B cell (primary cell): Measurements from ENCODE around the gene RNF26. TPM values are rescaled to one million over a fixed set of nuclear protein-coding genes. Genes with fewer than 3 reads are reported as not detected.

Experiments used
- ATAC-seq: fragments of 200-7000 bp; cut with Tn5 transposase; one replicate; pipeline ENCODE4 v1.10.0; 2021; ENCODE audit warnings: low read depth, mild to moderate bottlenecking, moderate number of reproducible peaks, moderate library complexity
- CTCF ChIA-PET: fragments of 350-600 bp; sonication (Branson Sonifier 250); formaldehyde crosslinking; loops from one replicate; lab custom pipeline; 2021; ENCODE audit warnings: antibody characterized with exemption, inconsistent platforms; lab: Charles Lee
- POLR2A ChIA-PET: fragments of 350-600 bp; sonication (Branson Sonifier 250); formaldehyde crosslinking; loops from one replicate; lab custom pipeline; 2021; ENCODE audit warnings: antibody characterized with exemption; lab: Charles Lee
- DNase-seq: peaks from one replicate; pipeline ENCODE4 v3.0.0; 2013
- H2AFZ ChIP-seq: 2 replicates; pipeline ENCODE4 v1.6.1; 2012; ENCODE audit warnings: mild to moderate bottlenecking, low read depth, low read length; ENCODE audit not compliant: insufficient read depth, poor library complexity, severe bottlenecking
- H3K27ac ChIP-seq, 2 donors: 1 replicate in 1 of 2; 2 replicates in 1 of 2; pipeline ENCODE4 v1.5.1; 2012 to 2013; ENCODE audit warnings: low read length in 2 of 2, mild to moderate bottlenecking in 2 of 2, moderate library complexity in 1 of 2
- H3K27me3 ChIP-seq, 4 experiments: fragments of 200-600 bp in 1 of 4; sonication (generic) in 1 of 4; replicated peaks in 1 of 4; 1 replicate in 2 of 4; 2 replicates in 2 of 4; pipeline versions ENCODE4 v1.6.1 to v1.7.0; 2013 to 2016; ENCODE audit warnings: low read length in 3 of 4, mild to moderate bottlenecking in 2 of 4, mixed read lengths in 1 of 4, moderate library complexity in 1 of 4; ENCODE audit not compliant: insufficient read depth in 4 of 4, control insufficient read depth in 3 of 4; ENCODE audit errors: control extremely low read depth in 1 of 4
- H3K36me3 ChIP-seq, 2 experiments: replicated peaks in 1 of 2; 1 replicate in 1 of 2; 2 replicates in 1 of 2; pipeline versions ENCODE4 v1.6.1 to v1.7.1; 2013; ENCODE audit warnings: low read length in 1 of 2; ENCODE audit not compliant: insufficient read depth in 2 of 2, control insufficient read depth in 1 of 2; ENCODE audit errors: control extremely low read depth in 1 of 2, extremely low read depth in 1 of 2
- H3K4me1 ChIP-seq, 2 donors: fragments of 200-600 bp in 1 of 2; sonication (generic) in 1 of 2; 1 replicate in 1 of 2; 2 replicates in 1 of 2; pipeline versions ENCODE4 v1.5.1 to v1.6.1; 2013 to 2017; ENCODE audit warnings: low read length in 2 of 2; ENCODE audit not compliant: control insufficient read depth in 2 of 2, insufficient read depth in 2 of 2
- H3K4me2 ChIP-seq: replicated peaks from 2 replicates; pipeline ENCODE3; 2012; ENCODE audit warnings: mild to moderate bottlenecking, low read depth, low read length; ENCODE audit not compliant: poor library complexity, severe bottlenecking
- H3K4me3 ChIP-seq, 5 experiments: fragments of 200-600 bp in 1 of 5; sonication (generic) in 1 of 5; 1 replicate in 3 of 5; 2 replicates in 2 of 5; pipeline versions ENCODE4 v1.5.1 to v1.7.0; 2011 to 2016; ENCODE audit warnings: low read length in 4 of 5, mild to moderate bottlenecking in 4 of 5, low read depth in 2 of 5, control low read depth in 1 of 5, moderate library complexity in 1 of 5; ENCODE audit not compliant: insufficient read depth in 1 of 5; ENCODE audit errors: control extremely low read depth in 1 of 5, extremely low read depth in 1 of 5
- H3K79me2 ChIP-seq: fragments of 200-600 bp; sonication (generic); one replicate; pipeline ENCODE4 v1.6.0; 2016; ENCODE audit warnings: low read length; ENCODE audit not compliant: control insufficient read depth, insufficient read depth
- H3K9ac ChIP-seq: fragments of 200-600 bp; sonication (generic); 2 replicates; pipeline ENCODE4 v1.6.1; 2017; ENCODE audit warnings: mild to moderate bottlenecking, low read length, moderate library complexity
- H3K9me3 ChIP-seq, 3 donors: one replicate each; pipeline versions ENCODE4 v1.6.1 to v1.7.1; 2013; ENCODE audit warnings: low read length in 2 of 3; ENCODE audit not compliant: control insufficient read depth in 2 of 3, insufficient read depth in 1 of 3; ENCODE audit errors: control extremely low read depth in 1 of 3
- H4K20me1 ChIP-seq: 2 replicates; pipeline ENCODE4 v1.6.0; 2012; ENCODE audit warnings: mild to moderate bottlenecking, low read length; ENCODE audit not compliant: insufficient read depth, control insufficient read depth, poor library complexity, severe bottlenecking
- H3K27ac Mint-ChIP-seq: one replicate; pipeline ENCODE4 v1.8.0; 2021; ENCODE audit warnings: mixed read lengths
- H3K27me3 Mint-ChIP-seq: one replicate; pipeline ENCODE4 v1.8.0; 2021; ENCODE audit warnings: mixed read lengths
- H3K4me1 Mint-ChIP-seq: one replicate; pipeline ENCODE4 v1.8.0; 2021; ENCODE audit warnings: mixed read lengths
- H3K4me3 Mint-ChIP-seq: one replicate; pipeline ENCODE4 v1.8.0; 2021; ENCODE audit warnings: mixed read lengths
- H3K9me3 Mint-ChIP-seq: one replicate; pipeline ENCODE4 v1.8.0; 2022; ENCODE audit warnings: mixed read lengths; ENCODE audit not compliant: insufficient read depth
- EZH2 ChIP-seq: IDR thresholded peaks from 2 replicates; pipeline ENCODE4 v1.6.1; 2012; ENCODE audit warnings: borderline replicate concordance, low read depth, mild to moderate bottlenecking, moderate library complexity, low read length; ENCODE audit not compliant: insufficient read depth, poor library complexity, severe bottlenecking
- WGBS: methylation state at CpG from one replicate; pipeline ENCODE4 v1.1.5; 2013; ENCODE audit warnings: missing lambda C conversion rate; ENCODE audit not compliant: insufficient coverage; 5-methylcytosine and 5-hydroxymethylcytosine counted together
- intact Hi-C: fragments of 100-400 bp; cut with micrococcal nuclease; formaldehyde crosslinking; loops from one replicate; pipeline ENCODE4 v1.10.0; 2022
- polyA plus RNA-seq: library from polyadenylated mRNA; depleted of rRNA; stranded (reverse); fragments of >200 nt; gene quantifications from 2 replicates; pipeline ENCODE4 v1.2.3, GENCODE V29; 2012
- total RNA-seq, 2 donors: library from RNA; stranded (reverse); fragments of 120-200 nt in 1 of 2; gene quantifications; 1 replicate in 1 of 2; 2 replicates in 1 of 2; pipeline versions ENCODE4 v1.2.3 to v1.2.4, GENCODE V29; 2013 to 2022
- TF ChIP-seq, protein P1 (sequence below): fragments of 200-600 bp; IDR thresholded peaks from one replicate; pipeline ENCODE4 v1.8.0; 2022; ENCODE audit warnings: antibody characterized with exemption, mild to moderate bottlenecking

Gene RNF26
- total and polyA plus RNA-seq, 2 donors (not counting 1 experiment from before 2014, with no cell fraction given): 15.5 to 21.8 TPM

DNA sequence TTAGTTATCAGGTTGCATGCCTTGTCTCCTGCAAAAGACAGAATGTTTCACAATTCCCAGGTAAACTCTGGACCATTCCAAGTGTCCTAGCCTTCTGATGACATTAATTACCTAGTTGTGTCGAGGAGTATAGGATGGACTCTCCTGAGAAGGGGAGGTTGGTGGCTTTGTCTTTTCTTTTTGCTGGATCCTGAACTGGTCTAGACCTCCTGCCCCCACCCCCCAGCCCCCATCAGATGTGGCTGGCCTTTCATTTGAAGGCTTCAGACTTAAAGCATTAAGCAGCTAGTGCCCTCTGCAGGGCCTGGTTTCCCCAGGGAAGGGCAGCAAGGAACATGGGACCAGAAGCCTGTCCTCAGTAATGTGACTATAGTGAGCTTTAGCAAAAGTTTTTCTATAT, 27.1 kb upstream of the RNF26 start:
- no peaks in the 10 kb centered on the region for H3K79me2 ChIP-seq
- no peak for TF ChIP-seq EZH2
- TF ChIP-seq, protein P1, sequence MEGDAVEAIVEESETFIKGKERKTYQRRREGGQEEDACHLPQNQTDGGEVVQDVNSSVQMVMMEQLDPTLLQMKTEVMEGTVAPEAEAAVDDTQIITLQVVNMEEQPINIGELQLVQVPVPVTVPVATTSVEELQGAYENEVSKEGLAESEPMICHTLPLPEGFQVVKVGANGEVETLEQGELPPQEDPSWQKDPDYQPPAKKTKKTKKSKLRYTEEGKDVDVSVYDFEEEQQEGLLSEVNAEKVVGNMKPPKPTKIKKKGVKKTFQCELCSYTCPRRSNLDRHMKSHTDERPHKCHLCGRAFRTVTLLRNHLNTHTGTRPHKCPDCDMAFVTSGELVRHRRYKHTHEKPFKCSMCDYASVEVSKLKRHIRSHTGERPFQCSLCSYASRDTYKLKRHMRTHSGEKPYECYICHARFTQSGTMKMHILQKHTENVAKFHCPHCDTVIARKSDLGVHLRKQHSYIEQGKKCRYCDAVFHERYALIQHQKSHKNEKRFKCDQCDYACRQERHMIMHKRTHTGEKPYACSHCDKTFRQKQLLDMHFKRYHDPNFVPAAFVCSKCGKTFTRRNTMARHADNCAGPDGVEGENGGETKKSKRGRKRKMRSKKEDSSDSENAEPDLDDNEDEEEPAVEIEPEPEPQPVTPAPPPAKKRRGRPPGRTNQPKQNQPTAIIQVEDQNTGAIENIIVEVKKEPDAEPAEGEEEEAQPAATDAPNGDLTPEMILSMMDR: no peak
- Mint-ChIP-seq H3K9me3 (no peaks in the 10 kb centered on the region), H3K27me3 (no peaks in the 10 kb centered on the region), H3K4me3 (no peak overlapping the region), H3K27ac (no peak overlapping the region), H3K4me1 (no peaks in the 10 kb centered on the region)
- H3K27ac ChIP-seq: no peak overlapping the region
- H3K4me1 ChIP-seq: no peaks in the 10 kb centered on the region
- no peak overlapping the region for H2AFZ ChIP-seq
- no peaks in the 10 kb centered on the region for H3K27me3 ChIP-seq
- no peaks in the 10 kb centered on the region for H4K20me1 ChIP-seq
- no peaks in the 10 kb centered on the region for H3K9me3 ChIP-seq
- H3K9ac ChIP-seq: no peak overlapping the region
- intact Hi-C loops: no loop called here
- ChIA-PET CTCF (interaction anchor here (0.8 to 2.6 kb wide), 2 partner anchors 16 to 138 kb away, joined by 3 to 15 read pairs; no protein-coding TSS in a partner anchor), POLR2A (interaction anchor here (0.6 kb wide), 1 partner anchor 141 kb away, joined by 4 read pairs; no protein-coding TSS in a partner anchor)
- no peak overlapping the region for H3K4me3 ChIP-seq
- peaks cover 17 to 33% of the 10 kb centered on the region in 2 experiments for H3K36me3 ChIP-seq
- H3K4me2 ChIP-seq: no peak overlapping the region
- no CpG with 5 or more reads among the region's 1 CpG for WGBS
- no peak for ATAC-seq
- DNase-seq: no peak

DNA sequence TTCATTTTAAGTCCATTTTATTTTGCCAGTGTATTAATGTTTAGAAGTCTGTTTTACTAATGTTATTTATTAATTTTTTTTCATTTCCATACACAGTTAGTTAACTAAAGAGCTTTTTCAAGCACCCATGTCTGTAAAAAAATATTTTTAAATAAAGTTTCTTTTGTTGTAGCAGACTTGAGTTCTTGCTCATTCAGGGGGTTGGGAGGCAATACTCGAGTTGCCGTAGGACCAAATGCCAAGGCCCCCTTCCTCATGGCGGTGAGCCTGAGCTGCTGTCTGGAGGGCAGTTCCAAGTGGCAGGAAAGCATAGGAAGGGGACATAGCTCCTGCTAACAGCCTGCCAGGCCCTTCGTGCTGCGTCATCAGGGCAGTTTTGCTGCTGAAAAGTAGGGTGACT, 26.4 kb upstream of the RNF26 start:
- H3K36me3 ChIP-seq: peaks cover 14 to 26% of the 10 kb centered on the region in 2 experiments
- H3K79me2 ChIP-seq: no peaks in the 10 kb centered on the region
- Mint-ChIP-seq H3K4me3 (no peak overlapping the region), H3K4me1 (no peaks in the 10 kb centered on the region), H3K27ac (no peak overlapping the region), H3K27me3 (no peaks in the 10 kb centered on the region), H3K9me3 (no peaks in the 10 kb centered on the region)
- H3K9me3 ChIP-seq: no peaks in the 10 kb centered on the region
- no peaks in the 10 kb centered on the region for H4K20me1 ChIP-seq
- no peaks in the 10 kb centered on the region for H3K4me1 ChIP-seq
- H3K4me3 ChIP-seq: no peak overlapping the region
- TF ChIP-seq, protein P1: no peak
- no peak for TF ChIP-seq EZH2
- intact Hi-C loops: no loop called here
- H3K27ac ChIP-seq: no peak overlapping the region
- WGBS: 98% methylated on average over 4 of the region's 5 CpGs
- ChIA-PET CTCF (interaction anchor here (0.7 to 2.6 kb wide), 5 partner anchors 13 to 143 kb away, joined by 3 to 15 read pairs (median 4); partner anchors contain the start of gene CBL), POLR2A (interaction anchor here (0.6 kb wide), 1 partner anchor 141 kb away, joined by 4 read pairs; no protein-coding TSS in a partner anchor)
- H3K27me3 ChIP-seq: peaks cover 0 to 1% (median 0%) of the 10 kb centered on the region in 4 experiments
- DNase-seq (no peak), ATAC-seq (no peak)
- no peak overlapping the region for H2AFZ ChIP-seq
- H3K9ac ChIP-seq: no peak overlapping the region
- no peak overlapping the region for H3K4me2 ChIP-seq
